DOHH2 (cell line): ENCODE data around the gene HDLBP.

Source experiments
- H3F3A ChIP-seq: fragments of 200-600 bp; sonication (generic), shearing (Covaris generic); 2 replicates; pipeline ENCODE4 v1.6.0; 2016; ENCODE audit warnings: antibody characterized with exemption, mild to moderate bottlenecking; ENCODE audit not compliant: control insufficient read depth, insufficient read depth
- H3K27ac ChIP-seq: fragments of 200-600 bp; sonication (generic); 2 replicates; pipeline ENCODE4 v1.5.1; 2014; ENCODE audit warnings: low read depth, mild to moderate bottlenecking, low read length, moderate library complexity
- H3K27me3 ChIP-seq: fragments of 200-600 bp; sonication (generic); 2 replicates; pipeline ENCODE4 v1.6.1; 2014; ENCODE audit warnings: mild to moderate bottlenecking, low read length, mixed read lengths; ENCODE audit not compliant: control insufficient read depth
- H3K36me3 ChIP-seq: fragments of 200-600 bp; sonication (generic); 2 replicates; pipeline ENCODE4 v1.6.1; 2014; ENCODE audit warnings: mild to moderate bottlenecking, low read length, moderate library complexity, mixed read lengths; ENCODE audit not compliant: control insufficient read depth
- H3K4me1 ChIP-seq: fragments of 200-600 bp; sonication (generic); 2 replicates; pipeline ENCODE4 v1.6.1; 2014; ENCODE audit warnings: mild to moderate bottlenecking, low read length, mixed read lengths; ENCODE audit not compliant: control insufficient read depth
- H3K4me2 ChIP-seq: fragments of 200-600 bp; sonication (generic); 2 replicates; pipeline ENCODE4 v1.6.0; 2014; ENCODE audit warnings: mild to moderate bottlenecking, low read length, moderate library complexity
- H3K4me3 ChIP-seq: fragments of 200-600 bp; sonication (generic); 2 replicates; pipeline ENCODE4 v1.5.1; 2014; ENCODE audit warnings: mild to moderate bottlenecking, low read length, mixed read lengths
- H3K79me2 ChIP-seq: fragments of 200-600 bp; sonication (generic); 2 replicates; pipeline ENCODE4 v1.6.1; 2014; ENCODE audit warnings: mild to moderate bottlenecking, low read length, mixed read lengths; ENCODE audit not compliant: control insufficient read depth
- H3K9me2 ChIP-seq: fragments of 200-600 bp; sonication (generic); replicated peaks from 2 replicates; pipeline ENCODE4 v1.6.1; 2014; ENCODE audit warnings: mild to moderate bottlenecking, low read length, mixed read lengths; ENCODE audit not compliant: control insufficient read depth
- H3K9me3 ChIP-seq: fragments of 200-600 bp; sonication (generic); 2 replicates; pipeline ENCODE4 v1.6.1; 2014; ENCODE audit warnings: antibody characterized with exemption, low read length, mixed read lengths; ENCODE audit not compliant: control insufficient read depth, insufficient read depth
- H4K20me1 ChIP-seq: fragments of 200-600 bp; sonication (generic); 2 replicates; pipeline ENCODE4 v1.6.0; 2014; ENCODE audit warnings: low read depth, mild to moderate bottlenecking, antibody characterized with exemption, low read length, moderate library complexity; ENCODE audit not compliant: control insufficient read depth, insufficient read depth
- CTCF ChIP-seq: fragments of 200-600 bp; sonication (generic); IDR thresholded peaks from one replicate; pipeline ENCODE4 v1.5.1; 2014; ENCODE audit warnings: antibody characterized with exemption, mild to moderate bottlenecking, low read depth, low read length; ENCODE audit not compliant: poor library complexity, severe bottlenecking
- EZH2phosphoT487 ChIP-seq: fragments of 200-600 bp; sonication (generic); IDR thresholded peaks from 2 replicates; pipeline ENCODE4 v1.6.1; 2017; ENCODE audit warnings: borderline replicate concordance, mild to moderate bottlenecking, antibody characterized with exemption, low read length, moderate library complexity, mixed read lengths

HDLBP gene

GRCh38 chr2:241182531-241183133, 132.8 kb downstream of the HDLBP start:
- H3K9me2 ChIP-seq: no peaks in the 10 kb centered on the region
- no peak overlapping the region for H3K4me2 ChIP-seq
- H3F3A ChIP-seq: no peaks in the 10 kb centered on the region
- peaks cover under 1% of the 10 kb centered on the region for H3K4me1 ChIP-seq
- no peaks in the 10 kb centered on the region for H3K27me3 ChIP-seq
- no peaks in the 10 kb centered on the region for H3K9me3 ChIP-seq
- H3K36me3 ChIP-seq: peaks cover 16% of the 10 kb centered on the region; the same call in 1 of the 2 replicates
- H4K20me1 ChIP-seq: no peaks in the 10 kb centered on the region
- TF ChIP-seq CTCF: no peak
- TF ChIP-seq EZH2phosphoT487: no peak
- no peaks in the 10 kb centered on the region for H3K79me2 ChIP-seq
- H3K27ac ChIP-seq: no peak overlapping the region
- H3K4me3 ChIP-seq: no peak overlapping the region

GRCh38 chr2:241182126-241182525, 133.3 kb downstream of the HDLBP start:
- H4K20me1 ChIP-seq: no peaks in the 10 kb centered on the region
- no peaks in the 10 kb centered on the region for H3K27me3 ChIP-seq
- H3K27ac ChIP-seq: no peak overlapping the region
- H3K36me3 ChIP-seq: peaks cover 16% of the 10 kb centered on the region; the same call in 1 of the 2 replicates
- H3K4me3 ChIP-seq: no peak overlapping the region
- no peaks in the 10 kb centered on the region for H3K79me2 ChIP-seq
- no peaks in the 10 kb centered on the region for H3F3A ChIP-seq
- no peak overlapping the region for H3K4me2 ChIP-seq
- no peaks in the 10 kb centered on the region for H3K9me3 ChIP-seq
- no peak for TF ChIP-seq CTCF
- TF ChIP-seq EZH2phosphoT487: no peak
- no peaks in the 10 kb centered on the region for H3K9me2 ChIP-seq
- H3K4me1 ChIP-seq: no peaks in the 10 kb centered on the region

- Histone ChIP-seq H3F3A (no peaks in the 10 kb centered on the region), H4K20me1 (no peaks in the 10 kb centered on the region), H3K4me1 (no peaks in the 10 kb centered on the region), H3K9me2 (no peaks in the 10 kb centered on the region), H3K9me3 (no peaks in the 10 kb centered on the region), H3K27ac (no peak overlapping the region), H3K79me2 (no peaks in the 10 kb centered on the region), H3K4me3 (no peak overlapping the region), H3K27me3 (no peaks in the 10 kb centered on the region), H3K36me3 (peaks cover 16% of the 10 kb centered on the region; the same call in 1 of the 2 replicates), H3K4me2 (no peak overlapping the region)
- TF ChIP-seq EZH2phosphoT487: no peak
- no peak for TF ChIP-seq CTCF
These were observed 135.0 kb downstream of the HDLBP start for GRCh38 chr2:241180495-241180894.
